Endothelial cell (in vitro differentiated cells): Measurements from ENCODE around the gene SHISA9. TPM values are rescaled to one million over a fixed set of nuclear protein-coding genes. Genes with fewer than 3 reads are reported as not detected.

Source experiments
- DNase-seq: peaks from one replicate; pipeline ENCODE4 v3.0.0; 2021; ENCODE audit warnings: low spot score
- H3K27ac Mint-ChIP-seq: one replicate; pipeline ENCODE4 v1.8.0; 2021; ENCODE audit warnings: mixed read lengths, inconsistent platforms; ENCODE audit not compliant: unreplicated experiment
- H3K27me3 Mint-ChIP-seq: one replicate; pipeline ENCODE4 v1.8.0; 2021; ENCODE audit warnings: mild to moderate bottlenecking, moderate library complexity, mixed read lengths, inconsistent platforms; ENCODE audit not compliant: unreplicated experiment
- H3K36me3 Mint-ChIP-seq: one replicate; pipeline ENCODE4 v1.8.0; 2021; ENCODE audit warnings: mild to moderate bottlenecking, low read depth, mixed read lengths, inconsistent platforms; ENCODE audit not compliant: unreplicated experiment
- H3K4me1 Mint-ChIP-seq: one replicate; pipeline ENCODE4 v1.8.0; 2021; ENCODE audit warnings: mild to moderate bottlenecking, mixed read lengths, inconsistent platforms; ENCODE audit not compliant: unreplicated experiment
- H3K4me3 Mint-ChIP-seq: one replicate; pipeline ENCODE4 v1.8.0; 2021; ENCODE audit warnings: mild to moderate bottlenecking, mixed read lengths, inconsistent platforms; ENCODE audit not compliant: unreplicated experiment
- H3K9me3 Mint-ChIP-seq: one replicate; pipeline ENCODE4 v1.8.0; 2021; ENCODE audit warnings: mixed read lengths, inconsistent platforms; ENCODE audit not compliant: unreplicated experiment
- total RNA-seq: library from RNA; stranded (reverse); fragmentation: NEBNext Ultra II Directional; extraction: Animal tissue kit (Norgen Biotek cat#: 25700); gene quantifications from one replicate; pipeline ENCODE4 v1.2.1, GENCODE V29; 2021; ENCODE audit not compliant: unreplicated experiment
- TF ChIP-seq, protein P1 (sequence below): fragments of 200-600 bp; sonication (generic); IDR thresholded peaks from one replicate; pipeline ENCODE4 v1.5.0; 2021; ENCODE audit warnings: antibody characterized with exemption; ENCODE audit not compliant: unreplicated experiment

Gene SHISA9
- total RNA-seq, 1 donor from 2014 or later, result 0.49 TPM

- Mint-ChIP-seq H3K27ac (no peak overlapping the region), H3K4me3 (no peak overlapping the region), H3K9me3 (no peaks in the 10 kb centered on the region), H3K27me3 (peaks cover 17% of the 10 kb centered on the region), H3K4me1 (peaks cover 4% of the 10 kb centered on the region), H3K36me3 (no peaks in the 10 kb centered on the region)
- DNase-seq, result no peak
- TF ChIP-seq, protein P1, sequence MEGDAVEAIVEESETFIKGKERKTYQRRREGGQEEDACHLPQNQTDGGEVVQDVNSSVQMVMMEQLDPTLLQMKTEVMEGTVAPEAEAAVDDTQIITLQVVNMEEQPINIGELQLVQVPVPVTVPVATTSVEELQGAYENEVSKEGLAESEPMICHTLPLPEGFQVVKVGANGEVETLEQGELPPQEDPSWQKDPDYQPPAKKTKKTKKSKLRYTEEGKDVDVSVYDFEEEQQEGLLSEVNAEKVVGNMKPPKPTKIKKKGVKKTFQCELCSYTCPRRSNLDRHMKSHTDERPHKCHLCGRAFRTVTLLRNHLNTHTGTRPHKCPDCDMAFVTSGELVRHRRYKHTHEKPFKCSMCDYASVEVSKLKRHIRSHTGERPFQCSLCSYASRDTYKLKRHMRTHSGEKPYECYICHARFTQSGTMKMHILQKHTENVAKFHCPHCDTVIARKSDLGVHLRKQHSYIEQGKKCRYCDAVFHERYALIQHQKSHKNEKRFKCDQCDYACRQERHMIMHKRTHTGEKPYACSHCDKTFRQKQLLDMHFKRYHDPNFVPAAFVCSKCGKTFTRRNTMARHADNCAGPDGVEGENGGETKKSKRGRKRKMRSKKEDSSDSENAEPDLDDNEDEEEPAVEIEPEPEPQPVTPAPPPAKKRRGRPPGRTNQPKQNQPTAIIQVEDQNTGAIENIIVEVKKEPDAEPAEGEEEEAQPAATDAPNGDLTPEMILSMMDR, result no peak
These were observed 2.8 kb upstream of the SHISA9 start for GRCh38 chr16:12898551-12898950.

GRCh38 chr16:12899529-12900143 lies 1.8 kb upstream of the SHISA9 start:
- no peaks in the 10 kb centered on the region for H3K36me3 Mint-ChIP-seq
- TF ChIP-seq, protein P1, result no peak
- DNase-seq, result no peak
- H3K27me3 Mint-ChIP-seq, result peaks cover 19% of the 10 kb centered on the region
- no peaks in the 10 kb centered on the region for H3K9me3 Mint-ChIP-seq
- H3K27ac Mint-ChIP-seq, result no peak overlapping the region
- no peak overlapping the region for H3K4me3 Mint-ChIP-seq
- H3K4me1 Mint-ChIP-seq, result peaks cover 4% of the 10 kb centered on the region

GRCh38 chr16:12900156-12900555 lies 1.2 kb upstream of the SHISA9 start:
- Mint-ChIP-seq H3K9me3 (no peaks in the 10 kb centered on the region), H3K4me3 (no peak overlapping the region), H3K27me3 (peaks cover 19% of the 10 kb centered on the region), H3K4me1 (peaks cover 4% of the 10 kb centered on the region), H3K27ac (no peak overlapping the region), H3K36me3 (no peaks in the 10 kb centered on the region)
- TF ChIP-seq, protein P1, result no peak
- no peak for DNase-seq

- peaks cover 19% of the 10 kb centered on the region for H3K27me3 Mint-ChIP-seq
- H3K36me3 Mint-ChIP-seq, result no peaks in the 10 kb centered on the region
- H3K27ac Mint-ChIP-seq, result no peak overlapping the region
- no peaks in the 10 kb centered on the region for H3K9me3 Mint-ChIP-seq
- no peak overlapping the region for H3K4me3 Mint-ChIP-seq
- peak; percentile 8 for DNase-seq
- TF ChIP-seq, protein P1, result no peak
- peaks cover 4% of the 10 kb centered on the region for H3K4me1 Mint-ChIP-seq
These were observed 697 bp upstream of the SHISA9 start for GRCh38 chr16:12900599-12901203.

DNA sequence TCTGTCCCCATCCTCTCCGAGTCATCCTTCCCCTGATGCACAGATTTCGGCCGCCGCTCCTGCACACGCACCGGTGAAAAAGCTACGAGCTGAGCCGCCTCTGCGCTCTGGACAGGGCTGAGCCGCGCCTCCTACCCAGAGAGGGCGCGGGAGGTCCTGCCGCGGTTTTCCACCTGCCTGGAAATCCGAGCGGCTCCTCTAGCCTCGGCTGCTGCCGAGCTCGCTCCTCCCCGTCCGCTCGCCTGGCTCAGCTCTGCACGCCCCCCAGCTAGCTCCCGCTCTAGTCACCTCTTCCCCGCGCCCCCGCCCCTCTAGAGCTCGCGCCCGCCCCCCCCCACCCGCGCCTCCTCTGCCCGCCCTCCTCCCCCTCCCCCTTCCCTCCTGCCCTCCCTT lies 198 bp upstream of the SHISA9 start:
- H3K4me1 Mint-ChIP-seq, result peaks cover 2% of the 10 kb centered on the region
- H3K9me3 Mint-ChIP-seq, result no peaks in the 10 kb centered on the region
- peak overlapping the region; percentile 62 for H3K4me3 Mint-ChIP-seq
- no peak overlapping the region for H3K27ac Mint-ChIP-seq
- peak; percentile 34 for DNase-seq
- TF ChIP-seq, protein P1, result no peak
- H3K36me3 Mint-ChIP-seq, result no peaks in the 10 kb centered on the region
- H3K27me3 Mint-ChIP-seq, result peaks cover 19% of the 10 kb centered on the region
